Activated CD4-positive, CD25-positive, alpha-beta regulatory T cell treated with anti-CD3 and anti-CD28 coated beads, Interleukin-2, amount 50 U/mL, for 16 hours (primary cell): Measurements from ENCODE around the gene NME5.
"Not testable (repeated sequence)": the region's sequence is repeated elsewhere in the genome, so short reads cannot be mapped to it uniquely, and the experiment has no call there.

Experiments used
- DNase-seq: peaks from one replicate; pipeline ENCODE4 v3.0.0-alpha.2; 2020; ENCODE audit warnings: low read depth, low spot score

Gene NME5

GRCh38 chr5:138078006-138078643, 61.1 kb downstream of the NME5 start:
- no peak for DNase-seq

GRCh38 chr5:138077064-138077696, 62.0 kb downstream of the NME5 start:
- no peak for DNase-seq

GRCh38 chr5:138070026-138070425, 69.2 kb downstream of the NME5 start:
- not testable (repeated sequence) for DNase-seq

GRCh38 chr5:138068742-138069600, 70.3 kb downstream of the NME5 start:
- peak; percentile 41 for DNase-seq

- no peak for DNase-seq
These were observed 71.3 kb downstream of the NME5 start for GRCh38 chr5:138067945-138068344.
